MM.1S (cell line): Measurements from ENCODE around the gene WDR90.

Experiments used
- DNase-seq: peaks from one replicate; pipeline ENCODE4 v3.0.0-alpha.2; 2015
- H2AFZ ChIP-seq: fragments of 300-600 bp; sonication (generic); 2 replicates; pipeline ENCODE4 v1.6.0; 2016; ENCODE audit warnings: antibody characterized with exemption, low read length
- H3F3A ChIP-seq: fragments of 300-600 bp; sonication (generic); 2 replicates; pipeline ENCODE4 v1.6.1; 2016; ENCODE audit warnings: mild to moderate bottlenecking, antibody characterized with exemption, low read length, moderate library complexity, mixed read lengths; ENCODE audit not compliant: insufficient read depth
- H3K27ac ChIP-seq: fragments of 300-600 bp; sonication (generic); 2 replicates; pipeline ENCODE4 v1.5.1; 2016; ENCODE audit warnings: mild to moderate bottlenecking, low read length
- H3K27me3 ChIP-seq: fragments of 300-600 bp; sonication (generic); replicated peaks from 2 replicates; pipeline ENCODE4 v1.6.0; 2016; ENCODE audit warnings: low read length; ENCODE audit not compliant: insufficient read depth
- H3K36me3 ChIP-seq: fragments of 300-600 bp; sonication (generic); replicated peaks from 2 replicates; pipeline ENCODE4 v1.6.1; 2016; ENCODE audit warnings: mild to moderate bottlenecking, low read length, mixed read lengths; ENCODE audit not compliant: insufficient read depth
- H3K4me1 ChIP-seq: fragments of 300-600 bp; sonication (generic); 2 replicates; pipeline ENCODE4 v1.6.1; 2016; ENCODE audit warnings: low read length, mixed read lengths
- H3K4me2 ChIP-seq: fragments of 300-600 bp; sonication (generic); 2 replicates; pipeline ENCODE4 v1.6.0; 2016; ENCODE audit warnings: low read depth, low read length
- H3K4me3 ChIP-seq: fragments of 300-600 bp; sonication (generic); 2 replicates; pipeline ENCODE4 v1.5.1; 2016; ENCODE audit warnings: low read length, mixed read lengths
- H3K79me2 ChIP-seq: fragments of 300-600 bp; sonication (generic); 2 replicates; pipeline ENCODE4 v1.6.1; 2016; ENCODE audit warnings: mixed run types, low read length, mixed read lengths
- H3K9ac ChIP-seq: fragments of 300-600 bp; sonication (generic); 2 replicates; pipeline ENCODE4 v1.6.1; 2016; ENCODE audit warnings: low read length, mixed read lengths
- H3K9me2 ChIP-seq: fragments of 300-600 bp; sonication (generic); replicated peaks from 2 replicates; pipeline ENCODE4 v1.6.1; 2016; ENCODE audit warnings: mild to moderate bottlenecking, low read length, mixed read lengths; ENCODE audit not compliant: insufficient read depth
- H3K9me3 ChIP-seq: fragments of 300-600 bp; sonication (generic); replicated peaks from 2 replicates; pipeline ENCODE4 v1.6.1; 2016; ENCODE audit warnings: mild to moderate bottlenecking, low read length, mixed read lengths; ENCODE audit not compliant: insufficient read depth
- H4K20me1 ChIP-seq: fragments of 300-600 bp; sonication (generic); 2 replicates; pipeline ENCODE4 v1.6.1; 2016; ENCODE audit warnings: mild to moderate bottlenecking, low read length, moderate library complexity, mixed read lengths; ENCODE audit not compliant: insufficient read depth
- EZH2 ChIP-seq: fragments of 300-600 bp; sonication (generic); optimal IDR thresholded peaks from 2 replicates; pipeline ENCODE3; 2017; ENCODE audit warnings: low read depth, mild to moderate bottlenecking, antibody characterized with exemption, low read length, mixed read lengths
- EZH2phosphoT487 ChIP-seq: fragments of 300-600 bp; sonication (generic); IDR thresholded peaks from 2 replicates; pipeline ENCODE4 v1.6.1; 2018; ENCODE audit warnings: antibody characterized with exemption, low read length
- TF ChIP-seq, protein P1 (sequence below): fragments of 300-600 bp; sonication (generic); IDR thresholded peaks from 2 replicates; pipeline ENCODE4 v1.5.1; 2016; ENCODE audit warnings: antibody characterized with exemption, low read length, mixed read lengths

The WDR90 gene

DNA sequence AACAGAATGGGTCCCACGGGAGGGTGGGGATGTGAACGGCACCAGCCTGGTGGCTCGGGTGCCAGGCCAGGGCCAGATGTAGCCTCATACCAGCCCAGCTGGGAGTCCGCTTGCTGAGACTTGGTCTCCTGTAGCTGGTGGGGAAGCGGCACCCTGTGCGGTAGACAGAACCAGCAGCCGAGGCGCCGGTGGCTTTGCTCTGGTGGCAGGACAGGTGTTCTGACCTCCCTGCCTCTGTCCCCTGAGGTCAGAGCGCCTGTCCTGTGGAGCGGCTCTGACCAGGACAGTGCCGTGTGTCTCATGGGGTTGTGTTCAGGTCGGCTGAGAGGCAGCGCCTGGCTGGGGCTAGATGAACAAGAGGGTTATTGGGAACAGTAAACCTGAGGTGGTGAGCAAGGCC, 39.2 kb upstream of the WDR90 start:
- Histone ChIP-seq H2AFZ (no peak overlapping the region), H3K9ac (no peak overlapping the region), H3K27ac (no peak overlapping the region), H3K79me2 (peaks cover 27% of the 10 kb centered on the region), H3K36me3 (no peaks in the 10 kb centered on the region), H4K20me1 (no peaks in the 10 kb centered on the region), H3F3A (no peaks in the 10 kb centered on the region), H3K4me3 (no peak overlapping the region), H3K9me2 (no peaks in the 10 kb centered on the region), H3K9me3 (no peaks in the 10 kb centered on the region), H3K4me2 (no peak overlapping the region), H3K4me1 (no peaks in the 10 kb centered on the region), H3K27me3 (no peaks in the 10 kb centered on the region)
- no peak for DNase-seq
- TF ChIP-seq EZH2 (no peak), EZH2phosphoT487 (no peak)
- TF ChIP-seq, protein P1, sequence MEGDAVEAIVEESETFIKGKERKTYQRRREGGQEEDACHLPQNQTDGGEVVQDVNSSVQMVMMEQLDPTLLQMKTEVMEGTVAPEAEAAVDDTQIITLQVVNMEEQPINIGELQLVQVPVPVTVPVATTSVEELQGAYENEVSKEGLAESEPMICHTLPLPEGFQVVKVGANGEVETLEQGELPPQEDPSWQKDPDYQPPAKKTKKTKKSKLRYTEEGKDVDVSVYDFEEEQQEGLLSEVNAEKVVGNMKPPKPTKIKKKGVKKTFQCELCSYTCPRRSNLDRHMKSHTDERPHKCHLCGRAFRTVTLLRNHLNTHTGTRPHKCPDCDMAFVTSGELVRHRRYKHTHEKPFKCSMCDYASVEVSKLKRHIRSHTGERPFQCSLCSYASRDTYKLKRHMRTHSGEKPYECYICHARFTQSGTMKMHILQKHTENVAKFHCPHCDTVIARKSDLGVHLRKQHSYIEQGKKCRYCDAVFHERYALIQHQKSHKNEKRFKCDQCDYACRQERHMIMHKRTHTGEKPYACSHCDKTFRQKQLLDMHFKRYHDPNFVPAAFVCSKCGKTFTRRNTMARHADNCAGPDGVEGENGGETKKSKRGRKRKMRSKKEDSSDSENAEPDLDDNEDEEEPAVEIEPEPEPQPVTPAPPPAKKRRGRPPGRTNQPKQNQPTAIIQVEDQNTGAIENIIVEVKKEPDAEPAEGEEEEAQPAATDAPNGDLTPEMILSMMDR = no peak

DNA sequence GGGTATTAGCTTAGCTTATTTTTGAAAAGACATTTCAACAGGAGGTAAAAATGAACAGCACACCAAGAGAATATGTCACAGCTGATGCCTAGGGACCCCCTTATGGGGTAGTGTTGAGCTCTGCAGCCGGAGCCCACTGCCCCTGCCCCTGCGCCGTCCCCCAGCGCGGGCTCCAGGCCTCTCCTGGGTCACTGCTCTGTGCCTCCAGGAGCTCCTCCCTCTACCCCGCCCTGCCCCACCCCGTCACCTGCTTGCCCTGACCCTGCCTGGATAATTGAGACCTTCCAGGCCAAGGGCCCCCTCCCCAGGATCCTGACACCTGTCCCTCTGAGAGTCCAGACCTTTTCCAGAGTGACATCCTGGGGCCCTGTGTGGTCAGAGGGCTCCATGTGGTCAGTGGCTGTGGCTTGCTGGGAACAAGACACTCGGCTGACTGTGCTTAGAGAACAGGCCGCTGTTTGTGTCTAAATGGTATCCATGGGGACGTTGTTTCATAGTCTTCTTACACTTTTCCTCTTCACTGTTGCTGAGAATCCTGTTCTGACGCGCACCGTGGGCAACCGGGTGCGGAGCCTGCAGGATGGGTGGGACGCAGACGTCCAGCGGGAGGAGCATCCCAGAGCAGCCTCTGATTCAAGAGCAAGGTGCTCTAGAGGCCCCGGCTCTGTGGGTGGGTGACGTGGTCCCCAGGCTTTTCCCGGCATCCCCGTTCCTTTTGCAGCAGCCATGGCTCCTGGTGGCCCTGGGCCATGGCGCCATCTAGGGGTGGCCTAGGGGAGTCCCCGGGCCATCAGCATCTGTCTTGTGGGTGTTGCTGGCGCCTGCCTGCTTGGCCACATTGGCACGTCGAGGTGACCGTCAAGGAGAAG, 38.4 kb upstream of the WDR90 start:
- Histone ChIP-seq H3K4me1 (no peaks in the 10 kb centered on the region), H3K27ac (no peak overlapping the region), H3F3A (no peaks in the 10 kb centered on the region), H3K9me3 (no peaks in the 10 kb centered on the region), H3K79me2 (peaks cover 22% of the 10 kb centered on the region), H3K9ac (no peak overlapping the region), H3K4me2 (no peak overlapping the region), H3K9me2 (no peaks in the 10 kb centered on the region), H2AFZ (no peak overlapping the region), H3K27me3 (no peaks in the 10 kb centered on the region), H3K4me3 (no peak overlapping the region), H4K20me1 (no peaks in the 10 kb centered on the region), H3K36me3 (no peaks in the 10 kb centered on the region)
- no peak for DNase-seq
- TF ChIP-seq EZH2 (no peak), EZH2phosphoT487 (no peak)
- TF ChIP-seq, protein P1 = peak; percentile 40

DNA sequence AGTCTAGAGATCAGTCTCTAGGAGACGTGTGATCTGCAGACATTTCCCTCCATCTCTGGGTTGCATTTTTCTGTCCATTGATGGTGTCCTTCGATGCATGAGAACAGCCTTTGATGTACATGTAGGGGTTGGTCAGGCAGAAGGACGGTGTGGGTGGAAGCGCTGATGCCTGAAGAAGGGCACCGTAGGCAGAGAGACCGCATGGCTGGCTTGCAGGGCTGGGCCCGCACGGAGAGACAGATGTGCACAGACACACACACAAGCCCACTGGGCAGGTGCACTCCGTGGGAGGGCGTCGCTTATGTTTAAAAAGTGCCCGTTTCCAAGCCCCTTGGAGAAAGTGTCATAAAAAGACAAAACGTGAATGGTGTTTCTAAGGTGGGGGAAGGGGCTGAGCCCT, 34.0 kb upstream of the WDR90 start:
- DNase-seq = no peak
- Histone ChIP-seq H3K9me3 (no peaks in the 10 kb centered on the region), H4K20me1 (no peaks in the 10 kb centered on the region), H3K4me2 (no peak overlapping the region), H3K79me2 (peaks cover 9% of the 10 kb centered on the region; the same call in 1 of the 2 replicates), H3F3A (no peaks in the 10 kb centered on the region), H3K9me2 (no peaks in the 10 kb centered on the region), H3K27ac (no peak overlapping the region), H3K4me1 (no peaks in the 10 kb centered on the region), H3K4me3 (no peak overlapping the region), H2AFZ (no peak overlapping the region), H3K36me3 (no peaks in the 10 kb centered on the region), H3K27me3 (no peaks in the 10 kb centered on the region), H3K9ac (no peak overlapping the region)
- TF ChIP-seq EZH2phosphoT487 (no peak), EZH2 (no peak)
- TF ChIP-seq, protein P1 = no peak
